PC-9 (cell line): ENCODE results near the gene OTOP1.
"Not testable (repeated sequence)": the region's sequence is repeated elsewhere in the genome, so short reads cannot be mapped to it uniquely, and the experiment has no call there.

Experiments used
- CTCF ChIP-seq: fragments of 200-600 bp; sonication (generic); conservative IDR thresholded peaks from 2 replicates; pipeline ENCODE4 v1.6.1; 2017; ENCODE audit warnings: mixed run types, antibody characterized with exemption, mild to moderate bottlenecking, moderate library complexity
- EZH2 ChIP-seq: fragments of 200-600 bp; sonication (generic); IDR thresholded peaks from 2 replicates; pipeline ENCODE4 v1.8.0; 2017; ENCODE audit warnings: antibody characterized with exemption, low read depth

- TF ChIP-seq CTCF, EZH2: not testable (repeated sequence)
Observed at GRCh38 chr4:4166986-4167385, 59.7 kb downstream of the OTOP1 start.
